ENCODE measurements around the gene ARL14.

GRCh38 chr3:160691151-160691550 lies 14.2 kb downstream of the ARL14 start:
- TF ChIP-seq CTCF (IDR thresholded peaks at IDR 0.05): no peak
- TF ChIP-seq POLR2AphosphoS5 (IDR thresholded peaks at IDR 0.05): no peak
- TF ChIP-seq POLR2A (IDR thresholded peaks at IDR 0.05): no peak
